WTC11 (cell line): ENCODE results near the gene WDR27. TPM values are rescaled to one million over a fixed set of nuclear protein-coding genes. Genes with fewer than 3 reads are reported as not detected.

Source experiments
- ATAC-seq: fragments of 200-7000 bp; cut with Tn5 transposase; 2 replicates; pipeline ENCODE4 v1.10.0; 2021; ENCODE audit warnings: mild to moderate bottlenecking, moderate library complexity
- CTCF ChIA-PET: fragments of 300-600 bp; sonication (Branson Sonifier 250); formaldehyde crosslinking; loops from one replicate; lab custom pipeline; 2021; ENCODE audit warnings: antibody characterized with exemption; lab: Charles Lee
- POLR2A ChIA-PET: fragments of 350-600 bp; sonication (Branson Sonifier 250); formaldehyde crosslinking; loops from one replicate; lab custom pipeline; 2021; ENCODE audit warnings: antibody characterized with exemption; lab: Charles Lee
- DNase-seq: peaks from one replicate; pipeline ENCODE4 v3.0.0; 2021; ENCODE audit warnings: low spot score
- H3K27ac Mint-ChIP-seq: 2 replicates; pipeline ENCODE4 v1.8.0; 2021; ENCODE audit warnings: mixed read lengths
- H3K27me3 Mint-ChIP-seq: 2 replicates; pipeline ENCODE4 v1.8.0; 2021; ENCODE audit warnings: low read depth, mild to moderate bottlenecking, moderate library complexity, mixed read lengths
- H3K36me3 Mint-ChIP-seq: 2 replicates; pipeline ENCODE4 v1.8.0; 2021; ENCODE audit warnings: mixed read lengths
- H3K4me1 Mint-ChIP-seq: 2 replicates; pipeline ENCODE4 v1.8.0; 2022; ENCODE audit warnings: mixed read lengths
- H3K4me3 Mint-ChIP-seq: 2 replicates; pipeline ENCODE4 v1.8.0; 2021; ENCODE audit warnings: mild to moderate bottlenecking, moderate library complexity, mixed read lengths
- H3K9me3 Mint-ChIP-seq: 2 replicates; pipeline ENCODE4 v1.8.0; 2021; ENCODE audit warnings: mixed read lengths
- ARID4B ChIP-seq: sonication (generic); formaldehyde crosslinking; IDR thresholded peaks from 2 replicates; pipeline ENCODE4 v1.8.0; 2023; ENCODE audit warnings: missing genetic modification reagents, mild to moderate bottlenecking, borderline replicate concordance
- ATF3 ChIP-seq: sonication (generic); formaldehyde crosslinking; conservative IDR thresholded peaks from 2 replicates; pipeline ENCODE4 v1.8.1; 2022; ENCODE audit warnings: mild to moderate bottlenecking, missing genetic modification reagents
- CBFB ChIP-seq: sonication (generic); formaldehyde crosslinking; IDR thresholded peaks from 2 replicates; pipeline ENCODE4 v1.8.1; 2022; ENCODE audit warnings: mild to moderate bottlenecking, low read depth, missing genetic modification reagents
- CDX4 ChIP-seq: fragments of 250-450 bp; sonication (Bioruptor Pico); IDR thresholded peaks from 2 replicates; pipeline ENCODE4 v1.9.0; 2021; ENCODE audit warnings: moderate library complexity, mild to moderate bottlenecking, inconsistent platforms, borderline replicate concordance
- E2F1 ChIP-seq: sonication (generic); formaldehyde crosslinking; IDR thresholded peaks from 2 replicates; pipeline ENCODE4 v1.8.0; 2022; ENCODE audit warnings: mild to moderate bottlenecking, missing genetic modification reagents
- EMX1 ChIP-seq: fragments of 250-450 bp; sonication (Bioruptor Pico); IDR thresholded peaks from 2 replicates; pipeline ENCODE4 v1.8.0; 2021; ENCODE audit warnings: mild to moderate bottlenecking
- FOXJ3 ChIP-seq: sonication (generic); formaldehyde crosslinking; IDR thresholded peaks from 2 replicates; pipeline ENCODE4 v1.9.0; 2021; ENCODE audit warnings: missing genetic modification reagents, mild to moderate bottlenecking, borderline replicate concordance
- FOXK1 ChIP-seq: sonication (generic); formaldehyde crosslinking; IDR thresholded peaks from 2 replicates; pipeline ENCODE4 v1.8.0; 2022; ENCODE audit warnings: mild to moderate bottlenecking, moderate library complexity, missing genetic modification reagents
- GTF2I ChIP-seq: fragments of 250-450 bp; sonication (Bioruptor Pico); conservative IDR thresholded peaks from 2 replicates; pipeline ENCODE4 v1.4.0; 2021; ENCODE audit warnings: mild to moderate bottlenecking
- HMGA2 ChIP-seq: fragments of 250-450 bp; sonication (Bioruptor Pico); IDR thresholded peaks from 2 replicates; pipeline ENCODE4 v1.4.0; 2021; ENCODE audit warnings: mild to moderate bottlenecking, moderate library complexity
- HMGXB4 ChIP-seq: sonication (generic); formaldehyde crosslinking; IDR thresholded peaks from 2 replicates; pipeline ENCODE4 v1.8.1; 2023; ENCODE audit warnings: mild to moderate bottlenecking, moderate library complexity, missing genetic modification reagents
- MLX ChIP-seq: sonication (generic); formaldehyde crosslinking; IDR thresholded peaks from 2 replicates; pipeline ENCODE4 v1.8.1; 2023; ENCODE audit warnings: mild to moderate bottlenecking, missing genetic modification reagents, moderate library complexity
- MYBL2 ChIP-seq: sonication (generic); formaldehyde crosslinking; IDR thresholded peaks from 2 replicates; pipeline ENCODE4 v1.8.1; 2023; ENCODE audit warnings: mild to moderate bottlenecking, moderate library complexity, missing genetic modification reagents
- SMAD4 ChIP-seq: sonication (generic); formaldehyde crosslinking; IDR thresholded peaks from 2 replicates; pipeline ENCODE4 v1.8.0; 2022; ENCODE audit warnings: mild to moderate bottlenecking, missing genetic modification reagents
- TEAD4 ChIP-seq: sonication (generic); formaldehyde crosslinking; IDR thresholded peaks from 2 replicates; pipeline ENCODE4 v1.8.0; 2022; ENCODE audit warnings: mild to moderate bottlenecking, missing genetic modification reagents
- ZMAT4 ChIP-seq: fragments of 250-450 bp; sonication (Bioruptor Pico); IDR thresholded peaks from 2 replicates; pipeline ENCODE4 v1.9.0; 2021; ENCODE audit warnings: mild to moderate bottlenecking
- ZNF263 ChIP-seq: sonication (generic); formaldehyde crosslinking; IDR thresholded peaks from 2 replicates; pipeline ENCODE4 v1.8.1; 2022; ENCODE audit warnings: low read depth, mild to moderate bottlenecking, moderate library complexity, missing genetic modification reagents
- ZNF281 ChIP-seq: sonication (generic); formaldehyde crosslinking; IDR thresholded peaks from 2 replicates; pipeline ENCODE4 v1.8.0; 2023; ENCODE audit warnings: mild to moderate bottlenecking, missing genetic modification reagents
- total RNA-seq: library from RNA; stranded (reverse); gene quantifications from 3 replicates; pipeline ENCODE4 v1.2.3, GENCODE V29; 2021

Gene WDR27
- total RNA-seq, 1 experiment from 2014 or later, result 126 TPM

GRCh38 chr6:169521825-169522224, 180.0 kb downstream of the WDR27 start:
- Mint-ChIP-seq H3K4me1 (no peaks in the 10 kb centered on the region), H3K27me3 (no peaks in the 10 kb centered on the region; the same call in 1 of the 2 replicates), H3K36me3 (peaks cover 46% of the 10 kb centered on the region), H3K9me3 (peaks cover 53% of the 10 kb centered on the region), H3K4me3 (no peak overlapping the region), H3K27ac (no peak overlapping the region)
- ChIA-PET POLR2A (no interaction called here), CTCF (interaction anchor here (0.6 kb wide), 1 partner anchor 32 kb away, joined by 3 read pairs; no protein-coding TSS in a partner anchor)
- ATAC-seq (no peak), DNase-seq (no peak)
- no peak for TF ChIP-seq HMGXB4
- TF ChIP-seq CBFB (CRISPR knock-in tag), result no peak

GRCh38 chr6:169520104-169520503, 181.7 kb downstream of the WDR27 start:
- TF ChIP-seq CDX4 (CRISPR knock-in tag) (no peak), HMGA2 (CRISPR knock-in tag) (no peak), ATF3 (no peak), ZNF263 (no peak), ZMAT4 (CRISPR knock-in tag) (no peak), FOXJ3 (CRISPR knock-in tag) (no peak), ARID4B (CRISPR knock-in tag) (no peak), CBFB (CRISPR knock-in tag) (no peak), GTF2I (CRISPR knock-in tag) (no peak), MYBL2 (no peak), SMAD4 (CRISPR knock-in tag) (no peak), E2F1 (CRISPR knock-in tag) (no peak), MLX (no peak), EMX1 (CRISPR knock-in tag) (no peak), ZNF281 (CRISPR knock-in tag) (no peak), FOXK1 (no peak), TEAD4 (CRISPR knock-in tag) (no peak)

More at GRCh38 chr6:169520104-169520503, 181.7 kb downstream of the WDR27 start:
- Mint-ChIP-seq H3K4me3 (no peak overlapping the region), H3K27ac (no peak overlapping the region), H3K36me3 (peaks cover 44% of the 10 kb centered on the region), H3K9me3 (peaks cover 51% of the 10 kb centered on the region), H3K4me1 (no peaks in the 10 kb centered on the region), H3K27me3 (no peaks in the 10 kb centered on the region; the same call in 1 of the 2 replicates)
- no peak for DNase-seq
- ChIA-PET CTCF (interaction anchor here (1.1 to 1.4 kb wide), 2 partner anchors 97 to 563 kb away, joined by 3 read pairs; no protein-coding TSS in a partner anchor), POLR2A (no interaction called here)
- ATAC-seq, result no peak
